ENCODE measurements around the gene OR51L1.
"Not testable (repeated sequence)": the region's sequence is repeated elsewhere in the genome, so short reads cannot be mapped to it uniquely, and the experiment has no call there.

OR51L1 gene

GRCh38 chr11:4994551-4994950 lies at the start of gene OR51L1:
Gene OR51L1 (plus strand): TSS chr11:4994851. CDS start chr11:4998983, 4,132 bp downstream.
- no peak for DNase-seq

GRCh38 chr11:4947505-4947904 lies 47.1 kb upstream of the OR51L1 start, which contains the start of gene OR51A4:
Gene OR51A4 (minus strand): TSS chr11:4947605. CDS start chr11:4947100, 505 bp downstream.
- DNase-seq: no peak

- not testable (repeated sequence) for DNase-seq
Observed at GRCh38 chr11:4955613-4956012, 39.0 kb upstream of the OR51L1 start, which contains the start of gene OR51A2. Gene OR51A2 (minus strand): TSS chr11:4955713. CDS start chr11:4955713, 0 bp downstream.

GRCh38 chr11:4957396-4957795 lies 37.3 kb upstream of the OR51L1 start:
- DNase-seq: no peak

GRCh38 chr11:4960877-4961276 lies 33.8 kb upstream of the OR51L1 start:
- no peak for DNase-seq

GRCh38 chr11:4962816-4963215 lies 31.8 kb upstream of the OR51L1 start:
- no peak for DNase-seq

- DNase-seq: no peak
Observed at GRCh38 chr11:4975436-4975835, 19.2 kb upstream of the OR51L1 start.

- DNase-seq: no peak
Observed at GRCh38 chr11:4979036-4979435, 15.6 kb upstream of the OR51L1 start.

GRCh38 chr11:4982678-4983077 lies 12.0 kb upstream of the OR51L1 start:
- DNase-seq: no peak

GRCh38 chr11:4983841-4984240 lies 10.8 kb upstream of the OR51L1 start:
- no peak for DNase-seq

GRCh38 chr11:4991060-4991459 lies 3.6 kb upstream of the OR51L1 start:
- DNase-seq: no peak

- no peak for DNase-seq
Observed at GRCh38 chr11:5004424-5005274, 10.0 kb downstream of the OR51L1 start.

GRCh38 chr11:5007561-5007960 lies 12.9 kb downstream of the OR51L1 start:
- no peak for DNase-seq

GRCh38 chr11:5011254-5011653 lies 16.6 kb downstream of the OR51L1 start:
- DNase-seq: no peak

GRCh38 chr11:5013012-5013411 lies 18.4 kb downstream of the OR51L1 start:
- no peak for DNase-seq

- no peak for DNase-seq
Observed at GRCh38 chr11:5021996-5022395, 27.3 kb downstream of the OR51L1 start.

- DNase-seq: no peak
Observed at GRCh38 chr11:5036669-5037068, 42.0 kb downstream of the OR51L1 start.

GRCh38 chr11:5037926-5038325 lies 43.3 kb downstream of the OR51L1 start:
- DNase-seq: no peak

- DNase-seq: no peak
Observed at GRCh38 chr11:5038341-5038740, 43.7 kb downstream of the OR51L1 start.

GRCh38 chr11:5040876-5041275 lies 46.2 kb downstream of the OR51L1 start:
- no peak for DNase-seq

- no peak for DNase-seq
Observed at GRCh38 chr11:5042091-5042490, 47.4 kb downstream of the OR51L1 start.

- no peak for DNase-seq
Observed at GRCh38 chr11:5043380-5043779, 48.7 kb downstream of the OR51L1 start.

- DNase-seq: no peak
Observed at GRCh38 chr11:5046226-5046625, 51.6 kb downstream of the OR51L1 start, which contains the start of gene OR52J3. Gene OR52J3 (plus strand): TSS chr11:5046526. CDS start chr11:5046526, 0 bp downstream.

- DNase-seq: no peak
Observed at GRCh38 chr11:5046754-5047330, 52.2 kb downstream of the OR51L1 start.
